ENCODE measurements around the gene DPP7.
"Not testable (repeated sequence)": the region's sequence is repeated elsewhere in the genome, so short reads cannot be mapped to it uniquely, and the experiment has no call there.

DPP7 gene

DNA sequence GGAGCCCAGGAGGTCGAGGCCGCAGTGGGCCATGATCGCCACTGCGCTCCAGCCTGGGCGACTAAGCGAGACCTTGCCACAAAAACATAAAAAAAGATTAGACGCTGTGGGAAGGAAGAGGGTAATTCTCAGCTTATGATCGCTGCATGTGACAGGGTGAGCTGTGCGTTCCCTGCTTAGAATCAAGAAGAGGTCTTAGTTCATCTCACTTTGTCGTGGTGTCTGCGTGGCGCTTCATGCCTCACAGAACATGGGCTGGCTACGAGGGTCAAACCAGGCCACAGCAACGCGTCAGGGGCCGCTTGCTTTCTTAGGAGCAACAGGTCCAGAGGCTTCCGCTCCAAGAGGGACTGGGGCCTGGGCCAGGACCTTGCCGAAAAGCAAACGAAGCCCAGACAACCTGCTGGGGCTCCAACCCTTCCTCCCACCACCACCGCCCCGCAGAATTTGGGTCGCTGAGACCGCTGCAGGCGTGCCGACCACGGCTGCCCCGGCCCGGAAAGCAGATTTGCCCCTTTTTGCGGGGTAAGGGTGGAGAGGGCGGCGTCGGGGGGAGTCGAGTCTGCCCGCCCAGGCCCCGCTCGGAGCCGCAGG lies 14.4 kb upstream of the DPP7 start:
- DNase-seq (ENCODE audit: low read depth), result no peak

DNA sequence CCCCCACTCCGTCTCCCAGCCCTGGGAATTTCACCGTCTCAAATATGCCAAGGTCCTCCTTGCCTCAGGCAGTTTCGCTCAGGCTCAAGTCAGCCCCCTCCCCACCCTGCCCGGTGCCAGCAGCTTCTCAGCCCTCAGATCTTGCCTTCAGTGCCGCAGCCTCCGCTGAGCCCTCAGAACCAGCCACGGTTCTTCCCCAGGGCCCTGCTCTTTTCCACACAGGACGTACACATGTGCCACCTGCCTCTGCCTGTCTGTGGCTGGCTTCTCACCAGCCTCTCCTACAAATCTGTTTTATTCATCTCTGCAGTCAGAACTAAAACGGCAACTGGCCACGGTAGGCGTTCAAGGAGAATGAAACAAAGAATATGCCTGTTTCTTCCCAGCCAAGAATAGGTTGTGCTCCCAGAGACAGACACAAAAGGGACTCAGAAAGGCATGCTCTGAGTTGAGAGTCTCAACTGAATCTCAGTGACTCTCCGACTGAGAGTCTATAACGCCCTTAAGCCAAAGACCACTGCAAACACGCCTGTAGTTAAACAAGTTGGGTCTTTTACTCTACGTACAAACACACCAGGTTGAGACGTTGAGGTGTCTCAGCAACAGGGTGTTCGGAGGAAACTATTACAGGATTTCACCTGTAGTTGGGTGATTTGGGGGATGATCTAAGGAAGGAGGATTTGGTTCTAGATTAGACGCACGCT lies 13.8 kb upstream of the DPP7 start:
- no peak for DNase-seq (ENCODE audit: low read depth)

DNA sequence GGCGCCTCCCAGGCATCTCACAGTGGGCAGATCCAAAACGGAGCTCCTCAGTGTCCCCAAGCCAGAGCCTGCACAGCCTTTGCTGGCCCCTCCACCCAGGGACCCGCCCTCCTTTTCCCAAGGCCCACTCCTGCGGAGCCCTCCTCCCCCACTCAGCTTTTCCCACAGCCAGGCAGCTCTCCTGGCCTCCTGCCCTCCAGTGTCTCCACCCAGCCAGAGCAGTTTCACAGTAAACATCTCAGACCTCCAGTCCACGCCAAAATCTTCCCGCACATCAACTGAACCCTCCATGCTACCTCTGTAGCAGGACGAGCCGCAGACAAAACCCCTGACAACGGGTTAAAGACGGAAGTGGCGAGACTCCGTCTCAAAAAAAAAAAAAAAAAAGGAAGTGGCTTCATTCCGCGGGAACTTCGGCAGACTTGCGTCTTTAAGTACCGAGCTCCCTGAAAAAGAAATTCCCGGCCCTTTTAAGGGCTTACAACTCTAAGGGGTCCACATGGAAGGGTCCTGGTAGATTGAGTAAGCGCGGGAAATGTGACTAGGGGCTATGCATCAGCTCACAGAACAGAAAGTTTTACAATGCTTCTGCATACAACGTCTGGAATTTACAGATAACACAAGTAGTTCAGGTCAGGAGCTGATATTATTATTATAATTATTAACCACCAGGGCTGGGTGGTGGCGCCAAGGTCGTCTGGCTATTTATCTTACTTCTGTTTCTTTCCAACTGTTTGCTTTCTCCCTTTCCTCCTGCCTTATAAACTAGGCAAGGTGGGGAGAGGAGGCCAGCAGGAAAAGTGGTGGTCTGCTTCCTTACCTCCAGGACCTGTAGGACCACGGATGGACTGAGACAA lies 13.0 kb upstream of the DPP7 start:
- no peak for DNase-seq (ENCODE audit: low read depth)

DNA sequence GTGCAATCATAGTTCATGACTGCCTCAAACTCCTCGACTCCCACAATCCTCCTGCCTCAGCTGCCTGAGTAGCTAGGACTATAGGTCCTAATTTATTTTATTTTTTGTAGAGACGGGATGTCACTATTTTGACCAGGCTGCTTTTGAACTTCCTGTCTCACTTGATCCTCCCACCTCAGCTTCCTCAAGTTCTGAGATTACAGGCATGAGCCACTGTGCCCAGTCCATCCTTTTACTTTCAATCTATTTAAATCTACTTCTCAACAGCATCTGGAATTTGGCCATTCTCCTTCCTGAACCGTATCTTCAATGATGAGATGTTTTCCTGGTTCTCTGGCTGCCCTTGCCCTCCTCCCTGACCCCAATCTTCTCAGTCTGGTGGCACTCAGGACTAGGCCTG lies 12.3 kb upstream of the DPP7 start:
- no peak for DNase-seq (ENCODE audit: low read depth)

DNA sequence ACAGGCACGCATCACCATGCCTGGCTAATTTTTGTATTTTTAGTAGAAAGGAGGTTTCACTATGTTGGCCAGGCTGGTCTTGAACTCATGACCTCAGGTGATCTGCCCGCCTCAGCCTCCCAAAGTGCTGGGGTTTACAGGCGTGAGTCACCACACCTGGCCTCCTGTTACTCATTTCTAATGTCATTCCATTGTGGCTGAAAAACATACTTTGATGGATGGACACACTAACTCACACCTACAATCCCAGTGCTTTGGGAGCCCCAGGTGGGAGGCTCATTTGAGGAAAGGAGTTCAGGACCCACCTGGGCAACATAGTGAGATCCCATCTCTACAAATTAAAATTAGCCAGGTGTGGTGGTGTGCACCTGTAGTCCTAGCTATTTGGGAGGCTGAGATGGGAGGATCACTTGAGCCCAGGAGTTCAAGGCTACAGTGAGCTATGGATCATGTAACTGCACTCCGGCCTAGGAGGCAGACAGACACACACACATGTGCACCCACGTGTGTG lies 9.5 kb upstream of the DPP7 start:
- not testable (repeated sequence) for DNase-seq (ENCODE audit: low read depth)

DNA sequence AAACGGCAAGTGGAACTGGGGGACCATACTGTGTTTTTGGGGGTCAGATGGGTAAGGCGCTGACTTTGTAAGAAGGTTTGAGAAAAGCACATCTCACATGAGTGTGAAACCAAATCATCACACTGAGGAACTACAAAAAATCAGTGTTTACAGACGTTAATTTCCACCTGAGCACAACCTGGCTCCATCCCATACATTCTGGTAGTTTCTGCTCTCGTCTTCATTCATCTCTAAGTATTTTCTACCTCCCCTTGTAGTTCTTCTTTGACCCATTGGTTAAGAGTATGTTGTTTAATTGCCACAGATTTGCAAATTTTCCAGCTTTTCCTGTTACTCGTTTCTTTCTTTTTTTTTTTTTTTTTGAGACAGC lies 8.9 kb upstream of the DPP7 start:
- DNase-seq (ENCODE audit: low read depth), result no peak

DNA sequence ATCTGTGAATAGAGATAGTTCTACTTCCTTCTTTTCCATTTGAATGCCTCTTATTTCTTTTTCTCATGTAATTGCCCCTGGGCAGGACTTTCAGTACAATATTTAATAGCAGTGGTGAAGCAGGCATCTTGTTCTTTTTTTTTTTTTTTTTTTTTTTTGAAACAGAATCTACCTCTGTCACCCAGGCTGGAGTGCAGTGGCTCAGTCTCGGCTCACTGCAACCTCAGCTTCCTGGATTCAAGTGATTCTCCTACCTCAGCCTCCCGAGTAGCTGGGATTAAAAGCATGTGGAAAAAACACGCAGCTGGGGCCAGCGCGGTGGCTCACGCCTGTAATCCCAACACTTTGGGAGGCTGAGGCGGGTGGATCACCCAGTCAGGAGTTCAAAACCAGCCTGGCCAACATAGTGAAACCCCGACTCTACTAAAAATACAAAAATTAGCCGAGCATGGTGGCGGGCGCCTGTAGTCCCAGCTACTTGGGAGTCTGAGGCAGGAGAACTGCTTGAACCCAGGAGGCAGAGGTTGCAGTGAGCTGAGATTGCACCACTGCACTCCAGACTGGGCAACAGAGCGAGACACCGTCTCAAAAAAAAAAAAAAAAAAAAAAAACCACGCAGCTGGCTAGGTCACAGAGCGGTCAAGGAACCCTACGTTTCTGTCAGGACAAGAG lies 8.4 kb upstream of the DPP7 start:
- DNase-seq (ENCODE audit: low read depth), result not testable (repeated sequence)

GRCh38 chr9:137121927-137122795 lies 7.6 kb upstream of the DPP7 start:
- DNase-seq (ENCODE audit: low read depth), result not testable (repeated sequence)

DNA sequence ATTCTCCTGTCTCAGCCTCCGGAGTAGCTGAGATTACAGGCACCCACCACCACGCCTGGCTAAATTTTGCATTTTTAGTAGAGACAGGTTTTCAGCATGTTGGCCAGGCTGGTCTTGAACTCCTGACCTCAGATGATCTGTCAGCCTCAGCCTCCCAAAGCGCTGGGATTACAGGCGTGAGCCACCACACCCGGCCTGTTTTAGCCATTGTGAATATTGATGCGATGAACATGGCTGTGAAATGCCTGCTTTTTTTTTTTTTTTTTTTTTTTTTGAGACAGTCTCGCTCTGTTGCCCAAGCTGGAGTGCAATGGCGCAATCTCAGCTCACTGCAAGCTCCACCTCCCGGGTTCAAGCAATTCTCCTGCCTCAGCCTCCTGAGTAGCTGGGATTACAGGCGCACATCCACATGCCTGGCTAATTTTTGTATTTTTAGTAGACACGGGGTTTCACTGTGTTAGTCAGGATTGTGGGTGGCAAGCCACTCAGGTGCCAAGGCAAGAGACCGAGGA lies 3.6 kb upstream of the DPP7 start:
- DNase-seq (ENCODE audit: low read depth), result not testable (repeated sequence)

GRCh38 chr9:137117269-137117731 lies 2.8 kb upstream of the DPP7 start:
- DNase-seq (ENCODE audit: low read depth), result no peak

GRCh38 chr9:137116728-137117127 lies 2.2 kb upstream of the DPP7 start:
- no peak for DNase-seq (ENCODE audit: low read depth)

DNA sequence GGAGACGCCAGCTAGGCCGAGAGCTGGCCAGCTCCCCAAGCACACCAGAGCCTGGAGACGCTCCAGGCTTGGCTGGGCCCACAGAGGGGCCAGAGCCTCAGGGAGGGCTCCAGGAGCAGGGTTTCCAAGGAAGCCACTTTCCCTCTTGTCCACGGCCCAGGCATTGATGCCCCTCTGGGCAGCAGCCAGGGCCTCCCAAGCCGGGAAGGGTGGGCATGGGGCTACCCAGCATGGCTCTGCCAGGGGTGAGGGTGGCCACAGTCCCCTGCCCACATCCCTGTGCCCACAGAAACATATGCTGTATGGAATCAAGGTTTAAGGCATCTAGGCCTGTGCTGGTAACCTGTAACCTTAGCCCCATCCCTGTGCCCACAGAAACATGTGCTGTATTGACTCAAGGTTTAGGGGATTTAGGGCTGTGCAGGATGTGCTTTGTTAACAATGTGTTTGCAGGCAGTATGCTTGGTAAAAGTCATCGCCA lies 1.5 kb upstream of the DPP7 start:
- no peak for DNase-seq (ENCODE audit: low read depth)

GRCh38 chr9:137115394-137116026 lies 977 bp upstream of the DPP7 start:
- DNase-seq (ENCODE audit: low read depth), result no peak

GRCh38 chr9:137114220-137114612 lies 317 bp downstream of the DPP7 start:
- DNase-seq (ENCODE audit: low read depth), result no peak

DNA sequence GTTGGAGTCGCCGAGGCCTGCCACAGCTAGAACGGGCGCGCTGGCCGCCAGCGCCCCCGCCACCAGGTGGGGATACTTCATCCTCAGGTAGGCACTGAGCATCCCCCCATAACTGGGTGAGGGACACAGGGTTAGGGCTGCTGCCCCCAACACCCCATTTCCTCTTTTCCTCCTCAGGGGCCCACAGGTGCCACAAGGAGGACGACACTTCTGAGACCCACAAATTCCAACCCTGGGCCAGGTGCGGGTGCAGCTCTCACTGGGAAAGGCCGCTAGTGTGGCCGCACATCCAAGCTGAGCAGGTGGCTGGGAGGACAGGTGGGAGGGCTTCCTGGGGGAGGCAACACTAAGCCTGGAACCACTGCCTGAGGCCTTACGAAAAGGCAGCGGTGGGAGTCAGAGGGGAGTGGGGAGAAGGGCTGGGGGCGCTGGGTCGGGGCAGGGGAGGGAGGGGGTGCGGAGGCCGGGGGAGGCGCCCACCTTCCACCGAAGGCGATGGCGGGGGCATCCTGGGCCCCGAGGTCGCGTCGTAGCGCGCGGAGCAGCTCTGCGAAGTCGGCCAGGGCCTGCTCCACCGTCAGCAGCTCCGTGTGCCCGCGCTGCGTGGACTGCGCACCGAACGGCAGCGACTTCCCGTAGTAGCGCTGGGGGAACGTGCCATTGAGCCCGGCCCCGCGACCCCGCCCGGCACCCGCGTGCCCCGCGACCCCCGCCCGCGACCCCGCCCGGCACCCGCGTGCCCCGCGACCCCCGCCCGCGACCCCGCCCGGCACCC lies 961 bp downstream of the DPP7 start:
- no peak for DNase-seq (ENCODE audit: low read depth)

GRCh38 chr9:137112564-137113384 lies 1.8 kb downstream of the DPP7 start:
- no peak for DNase-seq (ENCODE audit: low read depth)

DNA sequence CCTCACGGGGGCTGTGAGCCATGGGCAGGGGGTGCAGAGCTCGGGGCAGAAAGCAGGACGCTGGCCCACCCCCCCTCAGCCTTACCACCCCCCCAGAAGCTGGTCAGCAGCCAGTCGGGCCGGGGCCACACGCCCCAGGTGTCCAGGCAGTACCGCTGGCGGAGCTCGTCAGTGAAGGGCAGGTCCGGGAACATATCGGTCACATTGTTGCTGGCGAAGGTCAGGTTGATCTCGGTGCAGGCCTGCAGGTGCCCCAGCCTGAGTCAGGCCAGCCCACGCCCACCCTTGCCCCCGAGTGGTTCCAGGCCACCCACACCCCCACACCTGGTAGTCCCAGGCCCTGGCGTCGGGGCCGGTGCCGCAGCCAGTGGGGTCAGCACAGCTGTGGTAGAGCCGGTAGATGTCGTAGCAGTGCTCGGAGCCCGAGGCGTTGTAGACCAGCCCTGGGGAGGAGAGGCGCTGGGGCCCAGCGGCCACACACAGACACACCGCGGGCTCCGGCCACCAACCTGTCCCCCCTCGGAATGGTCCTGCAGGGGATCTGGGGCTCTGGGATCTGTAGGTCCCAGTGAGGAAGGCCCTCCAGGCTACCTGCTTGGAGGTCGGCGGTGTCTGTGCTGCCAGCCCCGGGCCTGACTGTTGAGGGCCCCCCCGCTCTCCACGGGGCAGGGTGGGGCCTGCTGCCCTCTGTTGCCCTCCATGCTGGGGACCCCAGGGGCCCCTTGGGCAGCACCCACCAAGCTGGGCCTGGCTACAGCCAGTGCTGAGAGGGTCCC lies 2.6 kb downstream of the DPP7 start:
- DNase-seq (ENCODE audit: low read depth), result no peak
